AG08396 (cell line): ENCODE results near the gene CCNA1.

Experiments used
- DNase-seq: peaks from one replicate; pipeline ENCODE4 v3.0.0; 2012; ENCODE audit warnings: low spot score, mixed read lengths

The CCNA1 gene

DNA sequence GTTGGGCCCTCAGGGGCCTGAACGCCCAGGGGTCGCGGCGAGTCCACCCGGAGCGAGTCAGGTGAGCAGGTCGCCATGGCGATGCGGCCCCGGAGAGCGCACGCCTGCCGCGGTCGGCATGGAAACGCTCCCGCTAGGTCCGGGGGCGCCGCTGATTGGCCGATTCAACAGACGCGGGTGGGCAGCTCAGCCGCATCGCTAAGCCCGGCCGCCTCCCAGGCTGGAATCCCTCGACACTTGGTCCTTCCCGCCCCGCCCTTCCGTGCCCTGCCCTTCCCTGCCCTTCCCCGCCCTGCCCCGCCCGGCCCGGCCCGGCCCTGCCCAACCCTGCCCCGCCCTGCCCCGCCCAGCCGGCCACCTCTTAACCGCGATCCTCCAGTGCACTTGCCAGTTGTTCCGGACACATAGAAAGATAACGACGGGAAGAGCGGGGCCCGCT is at the start of gene CCNA1:
Gene CCNA1 (plus strand): TSS at position 390 of the 439 bp plus-strand sequence. CDS start 562 bp downstream, outside the sequence.
- DNase-seq = peak; percentile 43

GRCh38 chr13:36385489-36385888 is 46.8 kb upstream of the CCNA1 start:
- DNase-seq = no peak

DNA sequence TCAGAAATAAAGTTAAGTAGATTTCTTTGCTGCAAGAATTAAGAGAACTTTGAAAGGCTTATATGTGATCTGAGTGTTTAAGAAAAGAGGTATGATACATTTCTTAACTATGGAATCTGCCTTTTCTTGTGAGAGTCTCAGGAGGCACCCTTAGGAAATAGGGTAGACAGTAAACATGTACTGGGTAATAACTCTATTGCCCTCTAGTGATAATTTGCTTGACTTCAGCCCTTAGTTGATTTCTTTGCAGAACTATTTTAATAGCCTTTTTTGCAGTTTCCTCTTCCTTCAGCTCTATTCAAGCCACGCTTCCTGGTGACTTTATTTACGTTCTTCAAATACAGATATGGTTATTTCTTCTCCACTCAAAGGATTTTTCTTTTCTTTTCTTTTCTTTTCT is 37.0 kb upstream of the CCNA1 start:
- DNase-seq = peak; percentile 60

DNA sequence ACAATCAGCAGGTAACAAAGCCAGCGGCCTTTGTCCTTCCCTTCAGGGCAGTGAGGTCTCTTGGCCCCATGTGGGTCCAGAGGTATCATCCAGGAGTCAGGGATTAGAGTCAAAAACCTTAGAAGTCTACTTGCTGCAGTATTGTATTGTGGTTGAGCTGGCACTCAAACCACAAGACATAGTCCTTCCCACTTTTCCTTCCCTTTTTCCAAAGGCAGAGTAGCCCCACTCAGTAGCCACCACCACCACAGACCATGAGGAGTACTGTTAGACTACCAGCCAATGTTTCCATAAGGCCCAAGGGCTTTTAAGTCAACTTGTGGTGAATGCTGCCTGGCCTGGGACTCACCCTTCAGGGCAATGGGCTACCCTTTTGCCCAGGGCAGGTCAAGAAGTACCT is 27.1 kb upstream of the CCNA1 start:
- DNase-seq = no peak

- DNase-seq = no peak
Measured at GRCh38 chr13:36412736-36413135, 19.6 kb upstream of the CCNA1 start.

DNA sequence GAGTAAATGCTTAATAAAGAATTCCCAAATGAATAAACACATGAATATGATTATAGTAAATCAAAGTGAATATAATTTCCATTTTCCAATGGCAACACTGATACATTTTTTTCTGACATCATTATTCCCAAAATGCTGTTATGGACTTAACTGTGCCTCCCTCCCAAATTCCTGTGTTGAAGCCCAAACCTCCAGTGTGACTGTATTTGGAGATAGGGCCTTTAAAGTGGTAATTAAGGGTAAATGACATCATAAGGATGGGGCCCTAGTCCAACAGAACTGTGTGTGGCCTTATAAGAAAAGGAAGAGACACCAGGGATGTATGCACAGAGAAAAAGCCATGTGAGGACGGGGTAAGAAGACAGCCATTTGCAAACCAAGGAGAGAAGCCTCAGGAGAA is 19.1 kb upstream of the CCNA1 start:
- DNase-seq = no peak

DNA sequence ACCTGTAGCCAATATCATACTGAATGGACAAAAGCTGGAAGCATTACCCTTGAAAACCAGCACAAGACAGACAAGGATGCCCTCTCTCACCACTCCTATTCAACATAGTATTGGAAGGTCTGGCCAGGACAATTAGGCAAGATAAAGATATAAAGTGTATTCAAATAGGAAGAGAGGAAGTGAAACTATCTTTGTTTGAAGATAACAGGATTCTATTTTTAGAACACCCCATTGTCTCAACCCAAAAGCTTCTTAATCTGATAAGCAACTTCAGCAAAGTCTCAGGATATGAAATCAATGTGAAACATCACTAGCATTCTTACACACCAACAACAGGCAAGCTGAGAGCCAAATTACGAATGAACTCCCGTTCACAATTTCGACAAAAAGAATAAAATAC is 17.8 kb upstream of the CCNA1 start:
- DNase-seq = no peak

DNA sequence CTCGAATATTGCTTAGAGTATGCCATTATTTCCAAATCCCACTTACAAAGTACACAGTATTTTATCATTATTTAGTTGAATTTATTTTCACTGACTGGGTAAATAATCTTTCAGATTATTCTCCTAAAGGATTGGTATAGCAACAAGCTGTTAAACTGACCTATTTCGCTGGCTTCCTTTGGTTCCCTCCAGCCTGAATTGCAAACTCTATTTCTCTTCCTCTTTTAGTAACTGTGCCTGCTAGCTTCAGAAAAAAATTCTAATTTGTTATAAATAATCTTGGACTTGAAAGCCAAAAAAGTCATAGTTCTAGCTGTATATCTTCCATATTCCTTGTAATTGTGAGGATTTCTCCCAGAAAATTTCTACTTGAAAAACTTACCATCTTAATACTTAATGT is 15.0 kb upstream of the CCNA1 start:
- no peak for DNase-seq

- no peak for DNase-seq
Measured at GRCh38 chr13:36418022-36418805, 14.1 kb upstream of the CCNA1 start.

DNA sequence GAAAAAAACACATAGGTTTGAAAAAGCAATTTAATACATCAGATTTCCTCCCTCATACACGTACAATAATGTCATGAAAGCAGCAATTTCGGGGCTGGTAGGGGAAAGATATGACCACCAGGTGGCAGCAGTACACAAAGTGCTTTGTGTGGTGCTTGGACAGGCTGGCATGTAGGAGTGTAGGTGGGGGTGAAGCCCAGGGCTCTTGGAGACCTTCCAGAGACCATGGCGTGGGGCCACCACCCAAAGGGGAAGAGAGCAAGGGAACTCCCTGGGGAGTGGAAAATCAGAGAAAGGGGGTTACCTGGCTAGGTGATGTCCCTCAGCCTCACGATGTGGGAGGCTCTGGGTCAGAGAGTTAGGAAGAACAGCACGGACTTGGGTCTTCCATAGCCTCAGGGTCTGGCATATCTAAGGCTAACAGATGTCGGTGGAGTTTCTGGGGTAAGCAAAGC is 11.8 kb upstream of the CCNA1 start:
- peak; percentile 79 for DNase-seq

DNA sequence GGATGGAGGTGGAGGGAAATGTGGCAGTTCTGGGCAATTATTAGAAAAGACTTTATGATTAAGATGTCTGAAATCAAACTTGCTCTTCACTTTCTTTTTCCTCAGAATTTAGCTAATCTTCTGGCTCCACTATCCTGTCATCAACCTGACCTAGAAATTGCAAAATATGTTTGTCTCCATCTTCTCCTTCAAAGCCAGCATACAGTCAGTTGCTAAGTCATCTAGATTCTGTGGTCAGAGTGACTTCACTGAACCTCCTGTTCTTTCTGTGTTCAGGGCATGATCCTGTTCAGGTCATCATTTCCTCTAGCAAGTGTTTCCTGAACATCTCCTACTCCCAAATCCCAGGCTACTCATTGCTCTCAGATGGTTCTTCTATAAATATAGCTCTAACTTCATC is 10.8 kb upstream of the CCNA1 start:
- no peak for DNase-seq

GRCh38 chr13:36428086-36428485 is 4.2 kb upstream of the CCNA1 start:
- no peak for DNase-seq

DNA sequence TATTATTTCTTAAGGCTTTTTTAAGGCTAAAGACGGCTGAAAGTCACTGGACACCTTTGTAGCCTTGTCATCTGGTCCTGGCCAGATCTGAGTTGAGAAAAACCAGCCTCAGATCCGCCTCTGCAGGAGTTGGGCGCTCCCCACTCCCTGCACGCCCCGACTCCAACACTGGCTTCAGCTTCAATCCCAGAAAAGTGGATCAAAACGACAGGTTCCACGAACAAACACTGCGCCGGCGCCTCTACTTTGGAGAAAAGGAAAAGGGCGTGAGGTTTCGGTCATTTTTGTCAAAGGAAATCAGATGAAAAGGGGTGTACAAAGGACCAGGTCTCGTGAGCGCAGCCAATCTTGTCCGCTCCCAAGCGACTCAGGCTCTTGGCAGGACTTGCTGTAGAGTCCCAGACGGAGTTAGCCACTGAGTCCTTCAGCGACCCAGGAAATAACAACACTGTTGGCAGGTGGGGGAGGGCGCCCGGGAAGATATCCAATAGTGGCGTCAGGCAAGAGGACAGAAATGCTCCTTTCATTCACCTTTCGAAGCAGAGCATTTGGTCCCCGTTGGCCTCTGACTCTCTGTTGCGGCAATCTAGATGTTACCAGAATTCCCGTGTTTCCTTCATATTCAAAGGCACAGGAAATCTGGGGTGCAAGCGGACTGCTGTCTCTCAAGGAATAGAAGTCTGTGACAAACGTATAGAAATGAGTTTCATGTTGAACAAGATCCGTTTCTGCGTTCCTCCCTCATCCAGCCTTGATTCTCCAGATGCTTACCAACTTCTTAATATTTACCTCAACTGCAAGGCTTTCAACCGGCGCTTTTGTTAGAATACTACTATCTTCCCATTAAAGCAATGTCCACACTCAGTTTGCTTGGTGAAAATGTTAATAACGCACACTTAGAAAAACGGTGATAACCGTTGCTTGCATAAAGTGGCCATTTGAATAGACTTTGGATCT is 1.8 kb upstream of the CCNA1 start:
- DNase-seq = no peak

DNA sequence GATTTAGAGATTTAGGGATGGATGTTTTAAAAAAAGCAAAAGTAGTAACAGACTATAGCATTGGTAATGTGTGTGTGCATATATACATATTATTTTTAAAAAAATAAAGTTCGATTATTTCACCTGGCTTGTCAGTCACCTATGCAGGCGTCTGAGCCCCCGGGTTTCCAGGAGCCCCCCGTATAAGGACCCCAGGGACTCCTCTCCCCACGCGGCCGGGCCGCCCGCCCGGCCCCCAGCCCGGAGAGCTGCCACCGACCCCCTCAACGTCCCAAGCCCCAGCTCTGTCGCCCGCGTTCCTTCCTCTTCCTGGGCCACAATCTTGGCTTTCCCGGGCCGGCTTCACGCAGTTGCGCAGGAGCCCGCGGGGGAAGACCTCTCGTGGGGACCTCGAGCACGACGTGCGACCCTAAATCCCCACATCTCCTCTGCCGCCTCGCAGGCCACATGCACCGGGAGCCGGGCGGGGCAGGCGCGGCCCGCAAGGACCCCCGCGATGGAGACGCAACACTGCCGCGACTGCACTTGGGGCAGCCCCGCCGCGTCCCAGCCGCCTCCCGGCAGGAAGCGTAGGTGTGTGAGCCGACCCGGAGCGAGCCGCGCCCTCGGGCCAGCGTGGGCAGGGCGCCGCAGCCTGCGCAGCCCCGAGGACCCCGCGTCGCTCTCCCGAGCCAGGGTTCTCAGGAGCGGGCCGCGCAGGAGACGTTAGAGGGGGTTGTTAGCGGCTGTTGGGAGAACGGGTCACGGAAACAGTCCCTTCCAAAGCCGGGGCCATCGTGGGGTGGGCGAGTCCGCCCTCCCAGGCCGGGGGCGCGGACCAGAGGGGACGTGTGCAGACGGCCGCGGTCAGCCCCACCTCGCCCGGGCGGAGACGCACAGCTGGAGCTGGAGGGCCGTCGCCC is 840 bp upstream of the CCNA1 start:
- DNase-seq = peak; percentile 23

- no peak for DNase-seq
Measured at GRCh38 chr13:36436811-36437210, 4.5 kb downstream of the CCNA1 start.

DNA sequence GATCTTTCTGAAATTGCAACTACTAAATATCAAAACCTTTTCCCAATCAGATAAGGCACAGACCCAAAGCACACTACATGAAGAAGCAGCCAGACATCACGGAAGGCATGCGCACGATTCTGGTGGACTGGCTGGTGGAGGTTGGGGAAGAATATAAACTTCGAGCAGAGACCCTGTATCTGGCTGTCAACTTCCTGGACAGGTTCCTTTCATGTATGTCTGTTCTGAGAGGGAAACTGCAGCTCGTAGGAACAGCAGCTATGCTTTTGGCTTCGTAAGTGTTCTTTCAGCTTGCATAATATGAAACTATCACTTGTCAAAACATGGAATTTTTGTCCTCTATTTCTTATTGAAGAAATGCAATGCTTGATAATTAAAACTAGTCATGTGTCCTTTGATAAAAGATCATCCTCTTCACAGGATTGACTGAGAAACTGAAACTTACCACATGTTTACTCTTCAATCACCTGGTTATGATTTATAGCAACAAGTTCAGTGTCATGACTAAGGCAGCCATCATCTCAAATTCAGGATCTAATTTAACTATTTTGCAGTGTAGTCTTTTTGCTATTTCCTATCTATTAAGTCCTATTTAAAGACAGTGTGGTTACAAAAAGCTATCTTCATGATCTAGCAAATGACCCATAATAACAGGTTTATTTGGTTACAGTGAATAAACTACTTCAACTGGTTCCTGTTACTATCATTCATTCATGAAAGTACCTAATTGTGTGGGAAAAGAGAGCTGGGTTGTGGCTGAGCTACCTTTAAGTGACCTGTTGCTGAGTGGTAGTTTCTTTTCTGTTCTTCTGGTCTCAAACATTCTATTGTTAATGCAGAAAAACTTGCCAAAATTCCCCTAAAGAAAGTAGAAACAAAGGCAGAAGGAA is 6.5 kb downstream of the CCNA1 start:
- DNase-seq = no peak

- no peak for DNase-seq
Measured at GRCh38 chr13:36445278-36445677, 13.0 kb downstream of the CCNA1 start.

DNA sequence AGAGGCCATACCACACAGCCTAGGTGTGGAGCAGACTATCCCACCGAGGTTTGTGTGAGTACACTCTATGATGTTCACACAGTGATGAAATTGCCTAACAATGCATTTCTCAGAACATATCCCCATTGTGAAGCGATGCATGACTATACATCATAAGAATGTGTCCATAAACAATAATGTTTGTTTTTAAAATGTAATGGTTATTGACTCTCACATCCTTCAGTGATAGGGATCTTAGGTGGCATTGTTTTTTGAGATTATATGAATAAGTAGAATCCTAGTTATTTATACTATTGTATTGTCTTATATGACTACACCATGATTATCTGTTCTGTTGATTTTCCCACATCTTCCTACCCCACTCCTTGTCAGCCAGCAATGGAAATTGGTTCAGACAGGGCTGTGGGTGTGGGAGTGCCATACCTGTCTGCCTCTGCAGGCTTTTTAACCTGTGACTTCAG is 13.6 kb downstream of the CCNA1 start:
- DNase-seq = no peak

- no peak for DNase-seq
Measured at GRCh38 chr13:36447501-36447900, 15.2 kb downstream of the CCNA1 start.

DNA sequence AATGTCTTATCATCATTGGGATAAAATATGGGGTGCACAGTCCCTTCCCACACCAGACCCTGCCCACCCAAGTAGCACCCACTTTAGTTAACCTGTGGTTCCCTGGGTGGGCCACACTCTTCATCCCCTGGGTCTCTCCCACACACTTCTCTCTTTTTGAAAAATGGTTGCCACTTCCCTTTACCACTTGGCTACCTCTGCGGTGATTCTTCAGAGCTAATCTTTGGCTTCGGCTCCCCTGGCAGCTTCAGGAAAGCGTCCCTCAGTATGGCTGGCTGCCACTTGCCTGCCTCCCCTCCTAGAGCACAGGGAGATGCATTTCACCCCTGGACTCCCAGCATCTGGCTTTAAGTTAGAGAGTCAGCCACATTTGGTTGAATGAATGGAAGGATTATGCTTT is 18.2 kb downstream of the CCNA1 start:
- no peak for DNase-seq

DNA sequence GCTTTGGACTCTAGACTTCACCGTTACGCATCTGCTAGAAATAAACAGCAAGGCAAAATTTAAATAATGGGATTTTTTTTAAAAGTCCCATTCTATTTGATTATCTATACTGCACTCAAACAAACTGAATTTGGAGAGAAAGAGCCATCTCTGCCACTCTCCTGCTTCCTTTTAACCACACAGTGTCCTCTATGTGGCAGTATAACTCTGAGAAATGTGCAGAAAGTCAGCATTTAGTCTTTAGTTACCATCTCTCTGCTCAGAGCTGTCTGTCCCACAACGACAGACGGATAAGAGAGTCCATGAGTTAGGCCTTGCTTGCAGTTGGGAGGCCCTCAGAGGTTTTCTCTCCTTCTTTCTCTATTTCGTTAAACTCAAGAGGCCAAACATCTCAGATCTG is 21.2 kb downstream of the CCNA1 start:
- no peak for DNase-seq
